Measurements from ENCODE around the gene BAIAP2.
A peak's percentile ranks its signal among the peaks of the same experiment; 100 is the strongest.

The BAIAP2 gene

DNA sequence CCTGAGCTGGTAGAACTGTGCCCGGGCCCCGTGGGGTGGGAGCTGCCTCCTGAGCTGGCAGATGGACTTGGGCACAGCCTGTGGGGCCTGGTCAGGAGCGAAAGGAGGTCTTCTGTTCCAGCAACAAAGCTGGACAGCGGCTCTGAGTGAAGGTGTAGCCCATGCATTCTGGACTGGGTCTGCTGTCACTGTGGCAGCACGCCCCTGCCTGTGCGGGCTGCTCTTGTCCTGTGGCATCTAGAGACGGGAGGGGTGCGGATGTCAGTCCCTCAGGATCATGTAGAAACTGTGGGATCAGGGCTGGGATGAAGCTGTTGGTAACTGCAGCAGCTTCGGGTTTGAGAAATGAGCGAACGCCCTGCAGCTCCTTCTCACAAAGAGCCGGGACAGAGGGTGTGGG lies 19.4 kb downstream of the BAIAP2 start:
- no peak overlapping the region for H3K27ac ChIP-seq
- TF ChIP-seq ZFX (IDR thresholded peaks at IDR 0.05; ENCODE audit: borderline replicate concordance) = no peak
- TF ChIP-seq, protein P1, sequence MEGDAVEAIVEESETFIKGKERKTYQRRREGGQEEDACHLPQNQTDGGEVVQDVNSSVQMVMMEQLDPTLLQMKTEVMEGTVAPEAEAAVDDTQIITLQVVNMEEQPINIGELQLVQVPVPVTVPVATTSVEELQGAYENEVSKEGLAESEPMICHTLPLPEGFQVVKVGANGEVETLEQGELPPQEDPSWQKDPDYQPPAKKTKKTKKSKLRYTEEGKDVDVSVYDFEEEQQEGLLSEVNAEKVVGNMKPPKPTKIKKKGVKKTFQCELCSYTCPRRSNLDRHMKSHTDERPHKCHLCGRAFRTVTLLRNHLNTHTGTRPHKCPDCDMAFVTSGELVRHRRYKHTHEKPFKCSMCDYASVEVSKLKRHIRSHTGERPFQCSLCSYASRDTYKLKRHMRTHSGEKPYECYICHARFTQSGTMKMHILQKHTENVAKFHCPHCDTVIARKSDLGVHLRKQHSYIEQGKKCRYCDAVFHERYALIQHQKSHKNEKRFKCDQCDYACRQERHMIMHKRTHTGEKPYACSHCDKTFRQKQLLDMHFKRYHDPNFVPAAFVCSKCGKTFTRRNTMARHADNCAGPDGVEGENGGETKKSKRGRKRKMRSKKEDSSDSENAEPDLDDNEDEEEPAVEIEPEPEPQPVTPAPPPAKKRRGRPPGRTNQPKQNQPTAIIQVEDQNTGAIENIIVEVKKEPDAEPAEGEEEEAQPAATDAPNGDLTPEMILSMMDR (IDR thresholded peaks at IDR 0.05) = no peak

DNA sequence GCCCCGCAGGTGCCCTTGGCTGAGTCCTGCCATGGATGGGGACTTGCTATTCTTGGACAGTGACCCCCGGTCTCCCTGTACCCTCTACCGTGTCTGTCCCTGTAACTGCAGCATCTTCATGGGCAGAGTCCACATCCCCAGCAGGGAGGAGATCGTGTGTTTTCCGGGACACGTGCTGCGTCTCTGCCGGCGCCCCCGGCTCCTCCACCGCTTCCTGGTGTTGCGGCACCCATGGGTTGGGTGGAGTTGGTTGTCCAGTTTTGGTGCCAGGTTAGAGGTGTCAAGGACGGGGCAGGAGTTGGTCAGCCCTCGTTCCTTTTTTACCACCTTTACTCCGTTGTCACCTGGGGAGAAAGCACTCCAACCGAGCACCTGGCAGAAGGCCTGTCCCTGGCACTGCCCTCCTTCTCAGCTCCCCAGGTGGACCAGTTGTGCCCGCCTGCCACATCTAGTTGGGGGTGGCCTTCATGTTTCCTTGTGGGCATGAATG lies 20.0 kb downstream of the BAIAP2 start:
- H3K27ac ChIP-seq = no peak overlapping the region
- TF ChIP-seq, protein P1 (IDR thresholded peaks at IDR 0.05) = no peak
- TF ChIP-seq ZFX (IDR thresholded peaks at IDR 0.05; ENCODE audit: borderline replicate concordance) = no peak

DNA sequence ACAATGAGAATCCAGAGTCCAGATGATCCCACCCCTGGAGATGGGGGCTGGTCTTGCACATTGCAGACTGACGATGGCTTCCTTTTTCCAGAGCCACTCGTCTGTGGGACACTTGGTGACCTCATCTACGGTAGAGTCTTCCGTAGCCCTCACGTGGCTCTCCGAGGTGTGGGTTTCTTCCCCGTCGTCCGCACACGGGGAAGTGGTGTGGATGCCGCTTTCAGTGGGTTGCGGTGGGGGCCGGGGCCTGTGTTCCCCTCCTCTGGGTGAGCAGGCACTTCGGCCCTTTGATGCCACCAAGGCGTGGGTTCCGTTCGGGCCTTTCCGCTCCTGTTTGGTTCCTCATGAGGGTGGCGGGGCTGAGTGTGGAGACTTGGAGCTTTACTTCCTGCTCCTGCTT lies 21.4 kb downstream of the BAIAP2 start:
- TF ChIP-seq ZFX (IDR thresholded peaks at IDR 0.05; ENCODE audit: borderline replicate concordance) = no peak
- TF ChIP-seq, protein P1 (IDR thresholded peaks at IDR 0.05) = no peak
- H3K27ac ChIP-seq = no peak overlapping the region

DNA sequence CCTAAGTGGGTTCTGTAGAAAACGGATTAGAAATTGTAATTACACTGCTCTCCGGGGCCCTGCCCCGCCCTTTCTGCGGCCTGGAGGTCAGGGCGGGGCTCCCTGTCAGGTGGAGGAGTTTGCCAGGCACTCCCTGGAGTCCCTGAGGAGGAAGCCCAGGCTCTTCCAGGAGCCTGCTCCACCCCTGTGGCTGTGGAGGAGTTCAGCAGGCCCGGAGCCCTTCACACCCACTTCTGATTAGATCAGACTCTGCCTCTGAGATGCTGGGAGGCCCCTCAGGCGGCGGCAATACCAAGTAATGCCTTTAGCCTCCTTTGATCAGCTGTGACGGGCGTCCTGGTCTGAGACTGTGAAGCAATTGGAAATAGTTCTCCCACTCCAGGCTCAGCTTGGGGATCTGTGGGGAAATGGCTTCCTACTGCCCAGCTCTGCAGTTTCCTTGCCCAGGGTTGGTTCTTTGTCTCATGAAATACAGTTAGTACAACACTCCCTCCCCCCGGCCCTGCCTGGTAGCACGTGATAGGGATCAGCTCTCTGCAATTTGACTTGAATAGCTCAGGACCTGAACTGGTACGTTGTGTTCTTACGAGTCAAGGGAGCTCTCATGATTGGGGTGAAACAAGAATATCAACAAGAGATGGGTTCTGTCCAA lies 22.3 kb downstream of the BAIAP2 start:
- peak overlapping the region; percentile 46; the same call in 1 of the 2 replicates for H3K27ac ChIP-seq
- TF ChIP-seq ZFX (IDR thresholded peaks at IDR 0.05; ENCODE audit: borderline replicate concordance) = no peak
- TF ChIP-seq, protein P1 (IDR thresholded peaks at IDR 0.05) = no peak

DNA sequence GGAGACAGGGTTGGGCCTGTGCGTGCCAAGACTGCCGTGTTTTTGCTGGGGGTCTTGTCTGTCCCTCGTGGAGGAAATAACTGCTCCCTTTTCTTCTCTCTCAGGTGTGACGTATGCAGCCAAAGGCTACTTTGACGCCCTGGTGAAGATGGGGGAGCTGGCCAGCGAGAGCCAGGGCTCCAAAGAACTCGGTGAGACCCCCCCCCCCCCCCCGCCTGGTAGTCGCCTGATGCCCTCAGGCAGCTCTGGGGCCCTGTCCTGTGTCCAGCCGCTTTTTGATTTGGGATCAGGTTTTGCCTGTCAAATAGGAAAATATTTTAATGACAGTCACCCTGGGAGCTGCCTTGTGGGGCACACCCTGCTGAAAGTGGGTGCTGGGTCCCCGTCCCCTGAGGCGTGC lies 22.8 kb downstream of the BAIAP2 start:
- H3K27ac ChIP-seq = peak overlapping the region; percentile 46; the same call in 1 of the 2 replicates
- no peak for TF ChIP-seq ZFX (IDR thresholded peaks at IDR 0.05; ENCODE audit: borderline replicate concordance)
- TF ChIP-seq, protein P1 (IDR thresholded peaks at IDR 0.05) = no peak

DNA sequence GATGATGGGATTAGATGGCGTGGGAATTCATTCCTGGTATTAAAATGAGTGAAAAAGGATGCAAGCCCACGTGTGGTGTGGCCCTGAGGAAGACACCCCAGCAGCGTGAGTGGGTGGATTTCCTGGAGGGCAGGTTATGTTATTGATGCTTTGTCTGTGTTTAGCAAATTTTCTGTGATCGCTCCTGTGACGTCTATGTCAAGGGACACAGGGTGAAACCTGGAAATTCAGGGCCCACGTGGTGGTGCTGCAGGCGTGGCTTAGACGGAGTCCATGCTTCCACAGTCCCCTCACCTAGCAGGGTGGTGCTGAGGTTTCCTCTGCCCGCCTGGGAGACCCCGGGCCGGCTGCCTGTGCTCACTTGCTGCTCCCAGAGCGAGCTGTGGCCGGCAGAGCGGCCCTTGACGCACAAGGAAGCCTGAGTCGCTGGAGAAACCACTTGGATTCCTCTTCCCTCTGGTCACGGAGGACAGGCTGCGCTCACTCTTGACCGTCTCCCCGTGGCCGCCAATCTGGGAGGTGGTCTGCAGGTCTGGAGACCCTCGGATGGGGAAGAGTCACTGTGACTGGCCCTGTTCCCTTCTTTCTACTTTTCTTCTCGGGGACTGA lies 23.4 kb downstream of the BAIAP2 start:
- TF ChIP-seq, protein P1 (IDR thresholded peaks at IDR 0.05) = no peak
- TF ChIP-seq ZFX (IDR thresholded peaks at IDR 0.05; ENCODE audit: borderline replicate concordance) = no peak
- H3K27ac ChIP-seq = no peak overlapping the region

DNA sequence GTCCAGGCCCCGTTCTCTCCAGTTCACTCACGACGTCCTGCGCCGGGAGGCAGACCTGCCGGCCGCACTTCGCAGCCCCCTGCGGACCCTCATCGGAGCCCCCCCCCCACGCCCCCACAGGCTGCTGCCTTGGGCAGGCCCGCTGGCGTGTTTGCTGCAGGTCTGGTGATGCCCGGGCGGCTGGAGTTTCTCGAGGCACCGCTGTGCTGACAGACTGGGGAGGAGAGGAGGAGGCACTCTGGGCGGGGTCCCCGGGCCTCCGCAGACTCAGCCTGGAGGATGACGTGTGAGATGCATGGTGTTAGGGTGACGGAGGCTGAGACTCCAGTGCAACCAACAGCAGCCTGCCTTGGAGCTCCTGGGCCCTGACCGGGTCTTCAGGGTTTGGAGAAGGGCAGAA lies 24.1 kb downstream of the BAIAP2 start:
- no peak overlapping the region for H3K27ac ChIP-seq
- TF ChIP-seq, protein P1 (IDR thresholded peaks at IDR 0.05) = no peak
- TF ChIP-seq ZFX (IDR thresholded peaks at IDR 0.05; ENCODE audit: borderline replicate concordance) = no peak
